ENCODE measurements around the gene MTHFD2L. TPM values are rescaled to one million over a fixed set of nuclear protein-coding genes. Genes with fewer than 3 reads are reported as not detected.

MTHFD2L gene
- total and polyA plus RNA-seq, 10 of the 15 experiments (the other 5 are each of a cell fraction or from before 2014, with no cell fraction given): 4.8 to 25.4 (median 14.4) TPM

DNA sequence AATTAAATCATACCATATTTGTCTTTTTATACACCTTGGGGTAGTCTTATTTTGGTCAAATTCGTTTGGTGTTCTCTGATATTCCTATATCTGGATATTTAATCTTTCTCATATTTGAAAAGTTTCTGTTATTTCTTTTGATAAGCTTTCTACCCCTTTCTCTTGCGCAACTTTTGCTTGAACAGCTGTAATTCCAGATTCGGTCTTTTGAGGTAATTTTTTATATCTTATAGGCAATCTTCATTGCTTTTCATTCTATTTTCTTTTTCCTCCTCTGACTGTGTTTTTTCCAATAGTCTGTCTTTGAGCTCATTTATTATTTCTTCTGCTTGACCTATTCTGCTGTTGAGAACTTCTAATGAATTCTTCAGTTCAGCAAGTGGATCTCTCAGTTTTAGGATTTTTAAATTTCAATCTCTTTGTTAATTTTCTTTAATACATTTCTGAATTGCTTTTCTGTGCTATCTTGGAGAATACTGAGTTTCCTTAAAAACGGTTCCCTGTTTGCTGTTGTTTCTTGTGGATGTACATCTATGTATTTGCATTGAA, 11.3 kb upstream of the MTHFD2L start (continued):
- TF ChIP-seq ZNF384 (IDR thresholded peaks at IDR 0.05; ENCODE audit: borderline replicate concordance, low read depth, low read length): no peak
- TF ChIP-seq, protein P1, sequence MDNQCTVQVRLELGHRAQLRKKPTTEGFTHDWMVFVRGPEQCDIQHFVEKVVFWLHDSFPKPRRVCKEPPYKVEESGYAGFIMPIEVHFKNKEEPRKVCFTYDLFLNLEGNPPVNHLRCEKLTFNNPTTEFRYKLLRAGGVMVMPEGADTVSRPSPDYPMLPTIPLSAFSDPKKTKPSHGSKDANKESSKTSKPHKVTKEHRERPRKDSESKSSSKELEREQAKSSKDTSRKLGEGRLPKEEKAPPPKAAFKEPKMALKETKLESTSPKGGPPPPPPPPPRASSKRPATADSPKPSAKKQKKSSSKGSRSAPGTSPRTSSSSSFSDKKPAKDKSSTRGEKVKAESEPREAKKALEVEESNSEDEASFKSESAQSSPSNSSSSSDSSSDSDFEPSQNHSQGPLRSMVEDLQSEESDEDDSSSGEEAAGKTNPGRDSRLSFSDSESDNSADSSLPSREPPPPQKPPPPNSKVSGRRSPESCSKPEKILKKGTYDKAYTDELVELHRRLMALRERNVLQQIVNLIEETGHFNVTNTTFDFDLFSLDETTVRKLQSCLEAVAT (IDR thresholded peaks at IDR 0.05): no peak
- TF ChIP-seq, protein P2, sequence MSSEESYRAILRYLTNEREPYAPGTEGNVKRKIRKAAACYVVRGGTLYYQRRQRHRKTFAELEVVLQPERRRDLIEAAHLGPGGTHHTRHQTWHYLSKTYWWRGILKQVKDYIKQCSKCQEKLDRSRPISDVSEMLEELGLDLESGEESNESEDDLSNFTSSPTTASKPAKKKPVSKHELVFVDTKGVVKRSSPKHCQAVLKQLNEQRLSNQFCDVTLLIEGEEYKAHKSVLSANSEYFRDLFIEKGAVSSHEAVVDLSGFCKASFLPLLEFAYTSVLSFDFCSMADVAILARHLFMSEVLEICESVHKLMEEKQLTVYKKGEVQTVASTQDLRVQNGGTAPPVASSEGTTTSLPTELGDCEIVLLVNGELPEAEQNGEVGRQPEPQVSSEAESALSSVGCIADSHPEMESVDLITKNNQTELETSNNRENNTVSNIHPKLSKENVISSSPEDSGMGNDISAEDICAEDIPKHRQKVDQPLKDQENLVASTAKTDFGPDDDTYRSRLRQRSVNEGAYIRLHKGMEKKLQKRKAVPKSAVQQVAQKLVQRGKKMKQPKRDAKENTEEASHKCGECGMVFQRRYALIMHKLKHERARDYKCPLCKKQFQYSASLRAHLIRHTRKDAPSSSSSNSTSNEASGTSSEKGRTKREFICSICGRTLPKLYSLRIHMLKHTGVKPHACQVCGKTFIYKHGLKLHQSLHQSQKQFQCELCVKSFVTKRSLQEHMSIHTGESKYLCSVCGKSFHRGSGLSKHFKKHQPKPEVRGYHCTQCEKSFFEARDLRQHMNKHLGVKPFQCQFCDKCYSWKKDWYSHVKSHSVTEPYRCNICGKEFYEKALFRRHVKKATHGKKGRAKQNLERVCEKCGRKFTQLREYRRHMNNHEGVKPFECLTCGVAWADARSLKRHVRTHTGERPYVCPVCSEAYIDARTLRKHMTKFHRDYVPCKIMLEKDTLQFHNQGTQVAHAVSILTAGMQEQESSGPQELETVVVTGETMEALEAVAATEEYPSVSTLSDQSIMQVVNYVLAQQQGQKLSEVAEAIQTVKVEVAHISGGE (CRISPR knock-in tag; IDR thresholded peaks at IDR 0.05): no peak

DNA sequence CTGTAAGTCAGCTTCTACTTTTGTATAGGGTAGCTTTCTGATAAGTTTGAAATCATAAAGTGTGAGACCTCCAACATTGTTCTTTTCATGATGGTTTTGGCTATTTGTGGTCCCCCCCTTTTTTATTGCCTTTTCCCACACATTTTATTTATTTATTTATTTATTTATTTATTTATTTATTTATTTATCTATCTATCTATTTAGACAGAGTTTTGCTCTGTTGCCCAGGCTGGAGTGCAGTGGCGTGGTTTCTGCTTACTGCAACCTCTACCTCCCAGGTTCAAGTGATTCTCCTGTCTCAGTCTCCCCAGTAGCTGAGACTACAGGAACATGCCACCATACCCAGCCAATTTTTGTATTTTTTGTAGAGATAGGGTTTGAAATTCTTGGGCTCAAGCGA, 9.7 kb upstream of the MTHFD2L start:
- 0% methylated on average over 2 of the region's 2 CpGs for WGBS (ENCODE audit: insufficient coverage, insufficient replicate concordance, low lambda C conversion rate, missing lambda C conversion rate)
- H3K4me1 ChIP-seq (ENCODE audit: control insufficient read depth, insufficient read depth, low read length): no peaks in the 10 kb centered on the region
- SMC1A ChIA-PET (ENCODE audit: uncharacterized antibody, unreplicated experiment): interaction anchor here (0.7 to 1.3 kb wide), 4 partner anchors 12 to 486 kb away, joined by 3 read pairs; no protein-coding TSS in a partner anchor
- no peaks in the 10 kb centered on the region for H3K27me3 ChIP-seq (replicated peaks in 1 of 2; ENCODE audit: control insufficient read depth in 2 of 2, insufficient read depth in 2 of 2, low read length in 1 of 2)
- no peak overlapping the region for H3K9ac ChIP-seq (ENCODE audit: control insufficient read depth, insufficient read depth, low read length)
- H3K4me3 ChIP-seq: no peak overlapping the region
- no peak overlapping the region for H3K4me2 ChIP-seq (ENCODE audit: control insufficient read depth, insufficient read depth)
- in situ Hi-C loops (cut with MboI): loop anchor here (25.0 kb wide), 1 partner anchor 586 kb away; no protein-coding TSS in a partner anchor
- BruUV-seq (replicated peaks): no TSS peak
- CTCF ChIA-PET: interaction anchor here (1.2 to 2.8 kb wide), 2 partner anchors 14 to 32 kb away, joined by 3 to 9 read pairs; no protein-coding TSS in a partner anchor
- no peaks in the 10 kb centered on the region for H3K36me3 ChIP-seq (ENCODE audit: control insufficient read depth in 2 of 2, insufficient read depth in 2 of 2, low read length in 1 of 2)
- no peak overlapping the region for H3K27ac ChIP-seq (ENCODE audit: control insufficient read depth, insufficient read depth)
- FAIRE-seq: no peak
- DNase-seq (ENCODE audit: low read depth, low spot score): no peak
- H3K79me2 ChIP-seq (ENCODE audit: control insufficient read depth, insufficient read depth, low read length): no peaks in the 10 kb centered on the region
- H4K20me1 ChIP-seq (ENCODE audit: control insufficient read depth, insufficient read depth): no peaks in the 10 kb centered on the region
- no peak overlapping the region for H2AFZ ChIP-seq (ENCODE audit: control insufficient read depth, low read depth, low read length)
- ATAC-seq: no peak
- POLR2A ChIA-PET: no interaction called here
- intact Hi-C loops (cut with micrococcal nuclease; ENCODE audit: unreplicated experiment): no loop called here
- no peaks in the 10 kb centered on the region; the same call in 2 of the 3 replicates for H3K9me3 ChIP-seq (replicated peaks; ENCODE audit: control insufficient read depth, insufficient read depth, low read length)
- RAD21 ChIA-PET (ENCODE audit: unreplicated experiment): no interaction called here
- TF ChIP-seq RAD51 (IDR thresholded peaks at IDR 0.05) (no peak), BRCA1 (IDR thresholded peaks at IDR 0.05; ENCODE audit: low read depth, low read length) (no peak), MXI1 (IDR thresholded peaks at IDR 0.05; ENCODE audit: low read depth, low read length) (no peak), ZNF217 (IDR thresholded peaks at IDR 0.05) (no peak), ZNF274 (IDR thresholded peaks at IDR 0.05; ENCODE audit: insufficient read depth, insufficient read length) (no peak), KAT2A (conservative IDR thresholded peaks at IDR 0.05; ENCODE audit: control insufficient read depth, low read depth, low read length) (no peak), RAD21 (IDR thresholded peaks at IDR 0.05; ENCODE audit: insufficient read depth, low read depth, low read length) (no peak), NBN (IDR thresholded peaks at IDR 0.05) (no peak)
- TF ChIP-seq, protein P3, sequence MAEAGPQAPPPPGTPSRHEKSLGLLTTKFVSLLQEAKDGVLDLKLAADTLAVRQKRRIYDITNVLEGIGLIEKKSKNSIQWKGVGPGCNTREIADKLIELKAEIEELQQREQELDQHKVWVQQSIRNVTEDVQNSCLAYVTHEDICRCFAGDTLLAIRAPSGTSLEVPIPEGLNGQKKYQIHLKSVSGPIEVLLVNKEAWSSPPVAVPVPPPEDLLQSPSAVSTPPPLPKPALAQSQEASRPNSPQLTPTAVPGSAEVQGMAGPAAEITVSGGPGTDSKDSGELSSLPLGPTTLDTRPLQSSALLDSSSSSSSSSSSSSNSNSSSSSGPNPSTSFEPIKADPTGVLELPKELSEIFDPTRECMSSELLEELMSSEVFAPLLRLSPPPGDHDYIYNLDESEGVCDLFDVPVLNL (IDR thresholded peaks at IDR 0.05; ENCODE audit: low read depth, low read length): no peak
- TF ChIP-seq, protein P4, sequence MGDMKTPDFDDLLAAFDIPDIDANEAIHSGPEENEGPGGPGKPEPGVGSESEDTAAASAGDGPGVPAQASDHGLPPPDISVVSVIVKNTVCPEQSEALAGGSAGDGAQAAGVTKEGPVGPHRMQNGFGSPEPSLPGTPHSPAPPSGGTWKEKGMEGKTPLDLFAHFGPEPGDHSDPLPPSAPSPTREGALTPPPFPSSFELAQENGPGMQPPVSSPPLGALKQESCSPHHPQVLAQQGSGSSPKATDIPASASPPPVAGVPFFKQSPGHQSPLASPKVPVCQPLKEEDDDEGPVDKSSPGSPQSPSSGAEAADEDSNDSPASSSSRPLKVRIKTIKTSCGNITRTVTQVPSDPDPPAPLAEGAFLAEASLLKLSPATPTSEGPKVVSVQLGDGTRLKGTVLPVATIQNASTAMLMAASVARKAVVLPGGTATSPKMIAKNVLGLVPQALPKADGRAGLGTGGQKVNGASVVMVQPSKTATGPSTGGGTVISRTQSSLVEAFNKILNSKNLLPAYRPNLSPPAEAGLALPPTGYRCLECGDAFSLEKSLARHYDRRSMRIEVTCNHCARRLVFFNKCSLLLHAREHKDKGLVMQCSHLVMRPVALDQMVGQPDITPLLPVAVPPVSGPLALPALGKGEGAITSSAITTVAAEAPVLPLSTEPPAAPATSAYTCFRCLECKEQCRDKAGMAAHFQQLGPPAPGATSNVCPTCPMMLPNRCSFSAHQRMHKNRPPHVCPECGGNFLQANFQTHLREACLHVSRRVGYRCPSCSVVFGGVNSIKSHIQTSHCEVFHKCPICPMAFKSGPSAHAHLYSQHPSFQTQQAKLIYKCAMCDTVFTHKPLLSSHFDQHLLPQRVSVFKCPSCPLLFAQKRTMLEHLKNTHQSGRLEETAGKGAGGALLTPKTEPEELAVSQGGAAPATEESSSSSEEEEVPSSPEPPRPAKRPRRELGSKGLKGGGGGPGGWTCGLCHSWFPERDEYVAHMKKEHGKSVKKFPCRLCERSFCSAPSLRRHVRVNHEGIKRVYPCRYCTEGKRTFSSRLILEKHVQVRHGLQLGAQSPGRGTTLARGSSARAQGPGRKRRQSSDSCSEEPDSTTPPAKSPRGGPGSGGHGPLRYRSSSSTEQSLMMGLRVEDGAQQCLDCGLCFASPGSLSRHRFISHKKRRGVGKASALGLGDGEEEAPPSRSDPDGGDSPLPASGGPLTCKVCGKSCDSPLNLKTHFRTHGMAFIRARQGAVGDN (IDR thresholded peaks at IDR 0.05): no peak
